SK-N-MC (cell line): ENCODE data around the gene LSAMP.

Experiments
- EZH2 ChIP-seq: fragments of 200-600 bp; sonication (generic); IDR thresholded peaks from one replicate; pipeline ENCODE4 v1.6.1; 2017; ENCODE audit warnings: antibody characterized with exemption
- FOXP2 ChIP-seq: optimal IDR thresholded peaks from 2 replicates; pipeline ENCODE3; 2011; ENCODE audit warnings: mild to moderate bottlenecking, moderate library complexity; ENCODE audit not compliant: insufficient read depth; ENCODE audit errors: extremely low read length, control extremely low read depth
- POLR2AphosphoS5 ChIP-seq: IDR thresholded peaks from 2 replicates; pipeline ENCODE4 v1.6.1; 2012; ENCODE audit warnings: mild to moderate bottlenecking, low read depth, low read length, borderline replicate concordance

DNA sequence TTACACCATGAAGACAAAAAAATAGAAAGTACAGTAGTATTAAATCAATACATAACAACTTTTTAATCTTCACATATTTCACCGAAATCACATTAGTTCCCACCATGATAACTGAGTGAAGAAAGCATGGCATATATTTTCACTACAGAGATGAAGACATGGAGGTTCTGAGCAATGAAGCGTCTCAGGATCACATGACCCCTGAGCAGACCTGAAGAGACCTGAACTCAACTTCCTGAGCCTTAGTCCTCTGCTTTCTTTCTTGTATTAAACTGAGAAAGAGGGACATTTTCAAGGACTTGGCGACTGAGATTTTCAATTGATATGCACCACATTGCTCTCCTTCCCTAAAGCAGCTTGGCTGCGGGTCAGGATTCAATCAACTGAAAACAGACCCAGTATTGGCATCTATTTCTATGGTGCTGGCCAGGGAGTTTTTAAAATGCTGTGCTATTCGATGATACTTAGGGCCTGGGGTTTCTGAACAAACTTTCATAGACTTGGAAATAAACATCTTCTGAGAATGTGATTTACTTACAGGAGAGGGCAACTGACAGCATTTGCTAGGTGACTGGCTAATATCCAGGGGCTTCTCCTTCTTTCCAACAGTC lies 165.1 kb downstream of the LSAMP start:
- TF ChIP-seq EZH2 (no peak), POLR2AphosphoS5 (no peak), FOXP2 (no peak)
